SK-N-SH (cell line): Measurements from ENCODE around the gene TUBB8B. TPM values are rescaled to one million over a fixed set of nuclear protein-coding genes. Genes with fewer than 3 reads are reported as not detected.
"Not testable (repeated sequence)": the region's sequence is repeated elsewhere in the genome, so short reads cannot be mapped to it uniquely, and the experiment has no call there.

Experiments used
- CTCF ChIA-PET: fragments of 300-600, 350-600 bp; formaldehyde crosslinking; extraction: SDS; loops from one replicate; lab custom pipeline; 2021; lab: Yijun Ruan, JAX
- POLR2A ChIA-PET: fragments of 350-600 bp; sonication (Branson Sonifier 250); formaldehyde crosslinking; extraction: SDS; loops from one replicate; lab custom pipeline; 2020; ENCODE audit warnings: antibody characterized with exemption, inconsistent platforms; lab: Yijun Ruan, JAX
- DNase-seq: peaks from one replicate; pipeline ENCODE4 v3.0.0; 2012
- H2AFZ ChIP-seq: fragments of 200-600 bp; sonication (generic); 2 replicates; pipeline ENCODE4 v1.8.1; 2016; ENCODE audit warnings: antibody characterized with exemption, mild to moderate bottlenecking, low read depth
- H3F3A ChIP-seq: fragments of 200-600 bp; sonication (generic); replicated peaks from 2 replicates; pipeline ENCODE3; 2016; ENCODE audit warnings: antibody characterized with exemption, mild to moderate bottlenecking; ENCODE audit not compliant: insufficient read depth
- H3K27ac ChIP-seq, 2 experiments: fragments of 200-500 bp in 1 of 2; fragments of 200-600 bp in 1 of 2; sonication (Bioruptor generic) in 1 of 2; sonication (generic), shearing (Covaris generic) in 1 of 2; 2 replicates each; pipeline versions ENCODE4 v1.5.1 to v1.6.1; 2014 to 2016; ENCODE audit warnings: low read depth in 2 of 2, inconsistent platforms in 1 of 2, low read length in 1 of 2, mild to moderate bottlenecking in 1 of 2, mixed read lengths in 1 of 2
- H3K27me3 ChIP-seq: fragments of 200-600 bp; sonication (generic), shearing (Covaris generic); 2 replicates; pipeline ENCODE4 v1.6.1; 2016; ENCODE audit warnings: mixed run types; ENCODE audit not compliant: insufficient read depth
- H3K36me3 ChIP-seq, 2 experiments: fragments of 200-500 bp in 1 of 2; fragments of 200-600 bp in 1 of 2; sonication (Bioruptor generic) in 1 of 2; sonication (generic) in 1 of 2; replicated peaks in 1 of 2; 2 replicates each; pipeline versions ENCODE3 to v1.5.1; 2014 to 2016; ENCODE audit warnings: low read length in 1 of 2, mild to moderate bottlenecking in 1 of 2; ENCODE audit not compliant: insufficient read depth in 2 of 2, control insufficient read depth in 1 of 2
- H3K4me1 ChIP-seq, 2 experiments: fragments of 200-500 bp in 1 of 2; fragments of 200-600 bp in 1 of 2; sonication (Bioruptor generic) in 1 of 2; sonication (generic), shearing (Covaris generic) in 1 of 2; 2 replicates each; pipeline versions ENCODE4 v1.5.1 to v1.6.1; 2014 to 2016; ENCODE audit warnings: low read depth in 1 of 2, low read length in 1 of 2, mixed run types in 1 of 2; ENCODE audit not compliant: insufficient read depth in 2 of 2, control insufficient read depth in 1 of 2
- H3K4me2 ChIP-seq: fragments of 200-600 bp; sonication (generic), shearing (Covaris generic); 2 replicates; pipeline ENCODE4 v1.6.1; 2017; ENCODE audit warnings: mixed run types
- H3K4me3 ChIP-seq, 2 experiments: fragments of 200-500 bp in 1 of 2; fragments of 200-600 bp in 1 of 2; sonication (Bioruptor generic) in 1 of 2; sonication (generic), shearing (Covaris generic) in 1 of 2; 2 replicates each; pipeline versions ENCODE4 v1.5.1 to v1.8.1; 2014 to 2016; ENCODE audit warnings: low read depth in 2 of 2, inconsistent platforms in 1 of 2, low read length in 1 of 2, mild to moderate bottlenecking in 1 of 2, mixed read lengths in 1 of 2, moderate library complexity in 1 of 2
- H3K79me2 ChIP-seq: fragments of 200-600 bp; sonication (generic); 2 replicates; pipeline ENCODE4 v1.8.1; 2017; ENCODE audit warnings: mild to moderate bottlenecking; ENCODE audit not compliant: insufficient read depth
- H3K9ac ChIP-seq: fragments of 200-600 bp; sonication (generic); 2 replicates; pipeline ENCODE4 v1.6.1; 2017; ENCODE audit warnings: mixed run types
- H3K9me2 ChIP-seq: fragments of 200-600 bp; sonication (generic); 2 replicates; pipeline ENCODE4 v1.6.1; 2017; ENCODE audit warnings: mixed run types
- H3K9me3 ChIP-seq: fragments of 200-600 bp; sonication (generic); 2 replicates; pipeline ENCODE4 v1.6.1; 2017; ENCODE audit warnings: mixed run types, mild to moderate bottlenecking, moderate library complexity
- H4K20me1 ChIP-seq: fragments of 200-600 bp; sonication (generic); 2 replicates; pipeline ENCODE4 v1.6.1; 2017; ENCODE audit warnings: mild to moderate bottlenecking, mixed run types; ENCODE audit not compliant: insufficient read depth
- POLR2AphosphoS5 ChIP-seq: IDR thresholded peaks from 2 replicates; pipeline ENCODE4 v1.6.1; 2012; ENCODE audit warnings: low read depth, low read length
- polyA plus RNA-seq, 3 experiments: library from polyadenylated mRNA; depleted of rRNA; stranded (reverse); fragments of >200 nt; gene quantifications; 2 replicates each; pipeline ENCODE4 v1.2.3, GENCODE V29; 2012
- small RNA-seq, 7 experiments: library from RNA; depleted of rRNA; stranded (forward); fragments of <200 nt; gene quantifications; one replicate each; pipeline ENCODE3, GENCODE V24; 2012
- TF ChIP-seq, protein P1 (sequence below): IDR thresholded peaks from 2 replicates; pipeline ENCODE4 v1.4.0; 2012; ENCODE audit warnings: low read depth, borderline replicate concordance

TUBB8B gene
- polyA plus RNA-seq, 1 of the 3 experiments (the other 2 are of a cell fraction): not detected

DNA sequence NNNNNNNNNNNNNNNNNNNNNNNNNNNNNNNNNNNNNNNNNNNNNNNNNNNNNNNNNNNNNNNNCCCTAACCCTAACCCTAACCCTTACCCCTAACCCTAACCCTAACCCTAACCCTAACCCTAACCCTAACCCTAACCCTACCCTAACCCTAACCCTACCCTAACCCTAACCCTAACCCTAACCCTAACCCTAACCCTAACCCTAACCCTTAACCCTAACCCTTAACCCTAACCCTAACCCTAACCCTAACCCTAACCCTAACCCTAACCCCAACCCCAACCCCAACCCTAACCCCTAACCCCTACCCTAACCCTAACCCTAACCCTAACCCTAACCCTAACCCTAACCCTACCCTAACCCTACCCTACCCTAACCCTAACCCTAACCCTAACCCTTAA, 39.5 kb downstream of the TUBB8B start:
- CTCF ChIA-PET, H3F3A ChIP-seq: not testable (repeated sequence)

More for the DNA sequence above, 39.5 kb downstream of the TUBB8B start:
- H3K27me3 ChIP-seq, H3K36me3 ChIP-seq, H3K4me1 ChIP-seq, H4K20me1 ChIP-seq, POLR2A ChIA-PET, H3K9me3 ChIP-seq, H3K27ac ChIP-seq, H3K9ac ChIP-seq, H2AFZ ChIP-seq, DNase-seq, H3K4me2 ChIP-seq, H3K4me3 ChIP-seq, H3K9me2 ChIP-seq, H3K79me2 ChIP-seq: not testable (repeated sequence)
- TF ChIP-seq, protein P1, sequence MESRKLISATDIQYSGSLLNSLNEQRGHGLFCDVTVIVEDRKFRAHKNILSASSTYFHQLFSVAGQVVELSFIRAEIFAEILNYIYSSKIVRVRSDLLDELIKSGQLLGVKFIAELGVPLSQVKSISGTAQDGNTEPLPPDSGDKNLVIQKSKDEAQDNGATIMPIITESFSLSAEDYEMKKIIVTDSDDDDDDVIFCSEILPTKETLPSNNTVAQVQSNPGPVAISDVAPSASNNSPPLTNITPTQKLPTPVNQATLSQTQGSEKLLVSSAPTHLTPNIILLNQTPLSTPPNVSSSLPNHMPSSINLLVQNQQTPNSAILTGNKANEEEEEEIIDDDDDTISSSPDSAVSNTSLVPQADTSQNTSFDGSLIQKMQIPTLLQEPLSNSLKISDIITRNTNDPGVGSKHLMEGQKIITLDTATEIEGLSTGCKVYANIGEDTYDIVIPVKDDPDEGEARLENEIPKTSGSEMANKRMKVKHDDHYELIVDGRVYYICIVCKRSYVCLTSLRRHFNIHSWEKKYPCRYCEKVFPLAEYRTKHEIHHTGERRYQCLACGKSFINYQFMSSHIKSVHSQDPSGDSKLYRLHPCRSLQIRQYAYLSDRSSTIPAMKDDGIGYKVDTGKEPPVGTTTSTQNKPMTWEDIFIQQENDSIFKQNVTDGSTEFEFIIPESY: peak; percentile 72; the same call in 1 of the 2 replicates
- TF ChIP-seq POLR2AphosphoS5: 0 out of 2 replicates have a peak, but pooled peaks have one; percentile 21

Small RNA genes lying within 50 kb of the gene (small RNA-seq; reads per million reads assigned to genes)
- gene AP001005.2: 0 reads per million in 7 experiments

Other genes with a start within 250 kb of the TUBB8B start
- 22.0 and 22.7 TPM in 2 replicates for gene USP14, start 108.9 kb upstream of the TUBB8B start, polyA plus RNA-seq (2012; rRNA removed)
- gene THOC1, start 218.4 kb upstream of the TUBB8B start, polyA plus RNA-seq (2012; rRNA removed): 12.3 and 14.4 TPM in 2 replicates